Kidney (tissue), 14 donors: ENCODE data around the gene DEPDC1. TPM values are rescaled to one million over a fixed set of nuclear protein-coding genes. Genes with fewer than 3 reads are reported as not detected.

Experiments used
- DNase-seq, 5 donors: peaks; one replicate each; pipeline ENCODE4 v3.0.0-alpha.2; 2013 to 2020
- FAIRE-seq: peaks from 2 replicates; lab custom pipeline; 2012; peaks lifted over from hg19 to GRCh38; lab: Jason Lieb, UNC
- H3K27ac ChIP-seq, 2 donors: one replicate each; pipeline ENCODE4 v1.7.0; 2013; ENCODE audit warnings: low read depth in 2 of 2, low read length in 2 of 2, inconsistent platforms in 1 of 2
- H3K27me3 ChIP-seq: one replicate; pipeline ENCODE4 v1.7.1; 2013; ENCODE audit warnings: low read length, inconsistent platforms; ENCODE audit not compliant: control insufficient read depth, insufficient read depth
- H3K36me3 ChIP-seq, 3 donors: one replicate each; pipeline versions ENCODE4 v1.7.0 to v1.7.1; 2013; ENCODE audit warnings: low read length in 3 of 3, control low read depth in 1 of 3, inconsistent platforms in 1 of 3; ENCODE audit not compliant: insufficient read depth in 3 of 3, control insufficient read depth in 2 of 3
- H3K4me1 ChIP-seq, 3 donors: one replicate each; pipeline versions ENCODE4 v1.7.0 to v1.7.1; 2013; ENCODE audit warnings: low read length in 3 of 3, inconsistent platforms in 1 of 3, low read depth in 1 of 3; ENCODE audit not compliant: control insufficient read depth in 2 of 3, insufficient read depth in 2 of 3
- H3K4me3 ChIP-seq, 3 donors: one replicate each; pipeline versions ENCODE4 v1.7.0 to v1.8.1; 2013; ENCODE audit warnings: low read length in 3 of 3, control low read depth in 1 of 3, inconsistent platforms in 1 of 3
- H3K9ac ChIP-seq, 3 donors: one replicate each; pipeline versions ENCODE4 v1.7.0 to v1.7.1; 2013; ENCODE audit warnings: low read length in 3 of 3, control low read depth in 1 of 3, inconsistent platforms in 1 of 3
- H3K9me3 ChIP-seq, 3 donors: one replicate each; pipeline versions ENCODE4 v1.7.0 to v1.7.1; 2013; ENCODE audit warnings: low read length in 3 of 3, control low read depth in 1 of 3, inconsistent platforms in 1 of 3; ENCODE audit not compliant: control insufficient read depth in 2 of 3, insufficient read depth in 1 of 3
- intact Hi-C: fragments of 100-400 bp; cut with DNase I; formaldehyde crosslinking; loops from one replicate; pipeline ENCODE4 v1.11.1; 2022
- polyA plus RNA-seq: library from polyadenylated mRNA; stranded (reverse); fragments of 350-450 nt; fragmentation: Illumina TruSeq; extraction: RNeasy Lipid Tissue Mini Kit (QIAGEN cat#74804); gene quantifications from one replicate; pipeline ENCODE4 v1.2.3, GENCODE V29; 2014; ENCODE audit warnings: low read depth, low replicate concordance; ENCODE audit not compliant: insufficient read depth
- total RNA-seq: library from RNA; stranded (reverse); fragmentation: NEBNext Ultra II Directional; extraction: Animal tissue kit (Norgen Biotek cat#: 25700); gene quantifications from one replicate; pipeline ENCODE4 v1.2.1, GENCODE V29; 2021
- TF ChIP-seq, protein P1 (sequence below): IDR thresholded peaks from 3 replicates; pipeline ENCODE4 v1.5.1; 2012; ENCODE audit warnings: mild to moderate bottlenecking, moderate library complexity, borderline replicate concordance; ENCODE audit not compliant: insufficient read depth; ENCODE audit errors: extremely low read depth
- donor health status: control.
- donor health status: control.
- donor health status: control.
- donor health status: control.
- donor health status: control.
- donor health status: DM: yes; HTN: yes; CAD: no.
- donor health status: Normal renal cell carcinoma (clear cell type).

Gene DEPDC1
- total and polyA plus RNA-seq, 2 donors from 2014 or later = 0.63 TPM; not detected in 1

DNA sequence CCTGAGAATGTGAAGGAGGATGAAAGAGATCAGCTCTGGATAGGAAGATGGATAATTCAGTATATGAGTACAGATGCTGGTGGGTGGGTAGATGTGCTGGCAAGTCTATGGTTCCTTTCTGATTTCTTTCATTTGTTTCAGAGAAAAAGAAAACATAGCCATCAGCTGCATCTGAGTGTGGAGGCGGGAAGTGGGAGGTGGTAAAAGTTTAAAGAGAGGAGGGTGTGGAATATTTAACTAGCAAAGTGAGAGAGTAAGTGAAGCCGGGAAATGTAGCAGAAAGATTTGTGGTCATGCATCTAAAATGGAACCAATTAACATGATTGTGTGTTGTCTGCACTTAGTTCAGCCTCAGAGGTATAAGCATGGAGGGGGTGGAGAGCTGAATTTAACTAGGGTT, 63.5 kb downstream of the DEPDC1 start:
- no peaks in the 10 kb centered on the region for H3K36me3 ChIP-seq
- H3K27me3 ChIP-seq = no peaks in the 10 kb centered on the region
- no peak overlapping the region for H3K9ac ChIP-seq
- H3K9me3 ChIP-seq = no peaks in the 10 kb centered on the region
- no peaks in the 10 kb centered on the region for H3K4me1 ChIP-seq
- no peak overlapping the region for H3K4me3 ChIP-seq
- DNase-seq (peak in 2 of 5 donors; percentile 19 to 29), FAIRE-seq (no peak)
- intact Hi-C loops = no loop called here
- TF ChIP-seq, protein P1, sequence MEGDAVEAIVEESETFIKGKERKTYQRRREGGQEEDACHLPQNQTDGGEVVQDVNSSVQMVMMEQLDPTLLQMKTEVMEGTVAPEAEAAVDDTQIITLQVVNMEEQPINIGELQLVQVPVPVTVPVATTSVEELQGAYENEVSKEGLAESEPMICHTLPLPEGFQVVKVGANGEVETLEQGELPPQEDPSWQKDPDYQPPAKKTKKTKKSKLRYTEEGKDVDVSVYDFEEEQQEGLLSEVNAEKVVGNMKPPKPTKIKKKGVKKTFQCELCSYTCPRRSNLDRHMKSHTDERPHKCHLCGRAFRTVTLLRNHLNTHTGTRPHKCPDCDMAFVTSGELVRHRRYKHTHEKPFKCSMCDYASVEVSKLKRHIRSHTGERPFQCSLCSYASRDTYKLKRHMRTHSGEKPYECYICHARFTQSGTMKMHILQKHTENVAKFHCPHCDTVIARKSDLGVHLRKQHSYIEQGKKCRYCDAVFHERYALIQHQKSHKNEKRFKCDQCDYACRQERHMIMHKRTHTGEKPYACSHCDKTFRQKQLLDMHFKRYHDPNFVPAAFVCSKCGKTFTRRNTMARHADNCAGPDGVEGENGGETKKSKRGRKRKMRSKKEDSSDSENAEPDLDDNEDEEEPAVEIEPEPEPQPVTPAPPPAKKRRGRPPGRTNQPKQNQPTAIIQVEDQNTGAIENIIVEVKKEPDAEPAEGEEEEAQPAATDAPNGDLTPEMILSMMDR = no peak
- no peak overlapping the region for H3K27ac ChIP-seq

DNA sequence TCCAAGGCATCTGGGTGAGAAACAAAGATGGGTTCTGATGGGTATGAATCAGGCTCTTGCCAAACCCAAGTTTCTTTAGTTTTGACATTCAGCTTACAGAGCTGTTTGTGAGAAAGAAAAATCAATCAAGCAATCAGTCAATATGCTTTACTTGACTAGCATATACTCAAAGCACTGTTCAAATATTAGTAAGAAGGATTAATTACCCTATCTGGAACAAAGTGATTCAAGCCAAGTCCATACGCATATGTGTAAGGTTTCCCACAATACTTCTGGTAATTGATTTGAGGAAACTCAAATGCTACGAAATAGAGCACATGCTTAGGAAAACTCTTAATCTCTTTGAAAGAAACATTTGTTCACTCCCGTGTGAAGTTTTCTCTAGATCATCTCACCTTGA, 65.8 kb downstream of the DEPDC1 start:
- no peaks in the 10 kb centered on the region for H3K9me3 ChIP-seq
- FAIRE-seq = no peak
- H3K4me1 ChIP-seq = no peaks in the 10 kb centered on the region
- DNase-seq = no peak
- H3K9ac ChIP-seq = no peak overlapping the region
- H3K36me3 ChIP-seq = no peaks in the 10 kb centered on the region
- TF ChIP-seq, protein P1 = no peak
- no peaks in the 10 kb centered on the region for H3K27me3 ChIP-seq
- no peak overlapping the region for H3K27ac ChIP-seq
- H3K4me3 ChIP-seq = no peak overlapping the region
- intact Hi-C loops = no loop called here

DNA sequence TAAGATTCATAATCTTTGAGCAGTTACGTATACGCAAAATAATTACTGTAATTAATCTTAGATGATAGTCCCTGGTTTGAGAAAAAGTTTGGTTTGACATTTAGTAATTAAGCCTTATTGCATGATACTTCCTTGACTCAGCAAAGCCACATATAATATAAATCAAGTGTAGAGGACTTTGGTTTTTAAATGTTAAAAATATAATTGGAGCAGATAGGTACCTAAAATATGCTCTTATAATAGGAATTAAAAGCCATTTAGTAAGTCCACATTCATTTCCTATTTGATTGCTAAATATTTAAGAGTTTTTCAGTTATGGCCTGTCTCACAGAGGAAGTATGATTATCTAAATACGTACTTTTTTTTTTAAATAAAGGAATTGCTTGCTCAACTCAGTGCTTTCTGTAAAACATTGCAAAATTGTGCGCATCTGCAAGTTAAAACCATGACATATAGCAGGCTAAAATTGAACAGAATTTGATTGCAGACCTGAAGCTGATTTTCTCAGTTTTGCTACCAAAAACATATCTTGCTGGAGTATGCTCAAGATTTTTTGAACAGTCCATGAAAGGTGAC, 67.6 kb downstream of the DEPDC1 start:
- Histone ChIP-seq H3K9ac (no peak overlapping the region), H3K36me3 (no peaks in the 10 kb centered on the region), H3K27ac (no peak overlapping the region), H3K4me3 (no peak overlapping the region), H3K27me3 (no peaks in the 10 kb centered on the region), H3K4me1 (no peaks in the 10 kb centered on the region), H3K9me3 (no peaks in the 10 kb centered on the region)
- intact Hi-C loops = no loop called here
- DNase-seq (no peak), FAIRE-seq (no peak)
- TF ChIP-seq, protein P1 = no peak

DNA sequence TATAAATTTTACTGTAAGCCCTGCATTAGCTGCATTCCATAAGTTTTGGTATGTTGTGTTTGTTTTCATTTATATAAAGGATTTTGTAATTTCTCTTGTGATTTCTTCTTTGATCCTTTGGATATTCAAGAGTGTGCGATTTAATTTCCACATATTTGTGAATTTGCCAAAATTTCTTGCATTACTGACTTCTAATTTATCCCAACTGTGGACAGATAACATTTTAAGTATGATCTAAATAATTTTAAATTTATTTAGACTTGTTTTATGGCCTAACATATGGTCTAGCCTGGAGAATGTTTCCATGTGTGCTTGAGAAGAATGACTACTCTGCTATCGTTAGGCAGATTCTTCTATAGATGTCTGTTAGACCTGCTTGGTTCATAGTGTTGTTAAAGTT, 70.3 kb downstream of the DEPDC1 start:
- H3K36me3 ChIP-seq = no peaks in the 10 kb centered on the region
- FAIRE-seq = no peak
- H3K9ac ChIP-seq = no peak overlapping the region
- no peak for DNase-seq
- H3K27ac ChIP-seq = no peak overlapping the region
- no peaks in the 10 kb centered on the region for H3K27me3 ChIP-seq
- no peak overlapping the region for H3K4me3 ChIP-seq
- H3K4me1 ChIP-seq = no peaks in the 10 kb centered on the region
- TF ChIP-seq, protein P1 = no peak
- H3K9me3 ChIP-seq = no peaks in the 10 kb centered on the region
- intact Hi-C loops = no loop called here
